CD14-positive monocyte (primary cell): ENCODE results near the gene UBE2QL1. TPM values are rescaled to one million over a fixed set of nuclear protein-coding genes. Genes with fewer than 3 reads are reported as not detected.

Source experiments
- DNase-seq, 3 donors: peaks; one replicate each; pipeline ENCODE4 v3.0.0-alpha.2; 2011 to 2022
- H2AFZ ChIP-seq: 2 replicates; pipeline ENCODE4 v1.6.0; 2012; ENCODE audit warnings: mild to moderate bottlenecking, low read depth, low read length, inconsistent platforms; ENCODE audit not compliant: insufficient read depth, poor library complexity, severe bottlenecking
- H3K27ac ChIP-seq, 2 donors: 1 replicate in 1 of 2; 2 replicates in 1 of 2; pipeline ENCODE4 v1.5.1; 2012 to 2013; ENCODE audit warnings: low read length in 2 of 2, control low read depth in 1 of 2, inconsistent platforms in 1 of 2, low read depth in 1 of 2, mild to moderate bottlenecking in 1 of 2
- H3K27me3 ChIP-seq, 2 donors: one replicate each; pipeline versions ENCODE4 v1.6.0 to v1.6.1; 2011 to 2013; ENCODE audit warnings: low read length in 2 of 2; ENCODE audit not compliant: control insufficient read depth in 2 of 2, insufficient read depth in 2 of 2
- H3K36me3 ChIP-seq, 2 donors: replicated peaks in 1 of 2; 1 replicate in 1 of 2; 2 replicates in 1 of 2; pipeline versions ENCODE4 v1.5.1 to v1.6.1; 2012 to 2013; ENCODE audit warnings: low read length in 2 of 2, control low read depth in 1 of 2, inconsistent platforms in 1 of 2, mild to moderate bottlenecking in 1 of 2; ENCODE audit not compliant: insufficient read depth in 2 of 2, control insufficient read depth in 1 of 2
- H3K4me1 ChIP-seq, 2 donors: 1 replicate in 1 of 2; 2 replicates in 1 of 2; pipeline versions ENCODE4 v1.5.1 to v1.6.1; 2012 to 2013; ENCODE audit warnings: low read length in 2 of 2, control low read depth in 1 of 2, inconsistent platforms in 1 of 2, mild to moderate bottlenecking in 1 of 2, moderate library complexity in 1 of 2; ENCODE audit not compliant: insufficient read depth in 2 of 2, control insufficient read depth in 1 of 2
- H3K4me2 ChIP-seq: replicated peaks from 2 replicates; pipeline ENCODE3; 2012; ENCODE audit warnings: low read length, moderate library complexity, mild to moderate bottlenecking; ENCODE audit not compliant: poor library complexity, severe bottlenecking; ENCODE audit errors: extremely low read depth
- H3K4me3 ChIP-seq, 3 experiments: fragments of 200-600 bp in 1 of 3; sonication (generic) in 1 of 3; replicated peaks in 1 of 3; 1 replicate in 2 of 3; 2 replicates in 1 of 3; pipeline ENCODE4 v1.5.1; 2011 to 2013; ENCODE audit warnings: low read length in 3 of 3, mild to moderate bottlenecking in 3 of 3, control low read depth in 2 of 3, low read depth in 2 of 3, inconsistent platforms in 1 of 3, moderate library complexity in 1 of 3
- H3K79me2 ChIP-seq: 2 replicates; pipeline ENCODE4 v1.6.0; 2012; ENCODE audit warnings: mild to moderate bottlenecking, control low read depth, inconsistent platforms, low read length, moderate library complexity; ENCODE audit not compliant: insufficient read depth
- H3K9ac ChIP-seq: 2 replicates; pipeline ENCODE4 v1.6.0; 2017; ENCODE audit warnings: low read length, mild to moderate bottlenecking; ENCODE audit not compliant: insufficient read depth, poor library complexity, severe bottlenecking
- H3K9me3 ChIP-seq, 2 donors: replicated peaks in 1 of 2; 1 replicate in 1 of 2; 2 replicates in 1 of 2; pipeline versions ENCODE4 v1.5.1 to v1.6.1; 2012 to 2013; ENCODE audit warnings: low read length in 2 of 2, control low read depth in 1 of 2; ENCODE audit not compliant: control insufficient read depth in 1 of 2, insufficient read depth in 1 of 2
- H4K20me1 ChIP-seq: 2 replicates; pipeline ENCODE4 v1.6.0; 2012; ENCODE audit warnings: mild to moderate bottlenecking, low read length, control low read depth, moderate library complexity; ENCODE audit not compliant: insufficient read depth
- H3K27ac Mint-ChIP-seq, 7 donors: one replicate each; pipeline ENCODE4 v1.8.0; 2020; ENCODE audit warnings: mild to moderate bottlenecking in 7 of 7, mixed read lengths in 7 of 7, moderate library complexity in 6 of 7, inconsistent platforms in 2 of 7
- H3K27me3 Mint-ChIP-seq, 3 donors: one replicate each; pipeline ENCODE4 v1.8.0; 2021 to 2022; ENCODE audit warnings: low read depth in 3 of 3, mild to moderate bottlenecking in 3 of 3, mixed read lengths in 3 of 3, moderate library complexity in 3 of 3, inconsistent platforms in 1 of 3
- H3K36me3 Mint-ChIP-seq, 2 donors: one replicate each; pipeline ENCODE4 v1.8.0; 2020; ENCODE audit warnings: mixed read lengths in 2 of 2, inconsistent platforms in 1 of 2, mild to moderate bottlenecking in 1 of 2
- H3K4me1 Mint-ChIP-seq: one replicate; pipeline ENCODE4 v1.8.0; 2020; ENCODE audit warnings: mild to moderate bottlenecking, mixed read lengths
- H3K4me3 Mint-ChIP-seq, 2 donors: one replicate each; pipeline ENCODE4 v1.8.0; 2020; ENCODE audit warnings: mild to moderate bottlenecking in 2 of 2, mixed read lengths in 2 of 2, moderate library complexity in 1 of 2
- H3K9me3 Mint-ChIP-seq, 7 donors: one replicate each; pipeline ENCODE4 v1.8.0; 2020 to 2022; ENCODE audit warnings: mixed read lengths in 7 of 7, mild to moderate bottlenecking in 6 of 7, moderate library complexity in 6 of 7, inconsistent platforms in 2 of 7
- WGBS: methylation state at CpG from one replicate; pipeline ENCODE4 v1.1.5; 2013; ENCODE audit warnings: missing lambda C conversion rate; ENCODE audit not compliant: insufficient coverage; 5-methylcytosine and 5-hydroxymethylcytosine counted together
- intact Hi-C, 2 donors: fragments of 100-400 bp; cut with micrococcal nuclease; formaldehyde crosslinking; loops; one replicate each; pipeline versions ENCODE4 v1.15.0 to v1.15.1; 2023
- polyA plus RNA-seq, 3 donors: library from polyadenylated mRNA; depleted of rRNA in 1 of 3; unstranded in 2 of 3; stranded (reverse) in 1 of 3; fragments of 300-500 nt in 2 of 3; fragments of >200 nt in 1 of 3; fragmentation: Illumina TruSeq in 2 of 3; gene quantifications; 1 replicate in 2 of 3; 2 replicates in 1 of 3; pipeline ENCODE4 v1.2.3, GENCODE V29; 2012 to 2021
- TF ChIP-seq, protein P1 (sequence below): fragments of 200-600 bp; IDR thresholded peaks from one replicate; pipeline ENCODE4 v1.8.0; 2022; ENCODE audit warnings: antibody characterized with exemption, mild to moderate bottlenecking

The UBE2QL1 gene
- polyA plus RNA-seq, 3 donors, result not detected

DNA sequence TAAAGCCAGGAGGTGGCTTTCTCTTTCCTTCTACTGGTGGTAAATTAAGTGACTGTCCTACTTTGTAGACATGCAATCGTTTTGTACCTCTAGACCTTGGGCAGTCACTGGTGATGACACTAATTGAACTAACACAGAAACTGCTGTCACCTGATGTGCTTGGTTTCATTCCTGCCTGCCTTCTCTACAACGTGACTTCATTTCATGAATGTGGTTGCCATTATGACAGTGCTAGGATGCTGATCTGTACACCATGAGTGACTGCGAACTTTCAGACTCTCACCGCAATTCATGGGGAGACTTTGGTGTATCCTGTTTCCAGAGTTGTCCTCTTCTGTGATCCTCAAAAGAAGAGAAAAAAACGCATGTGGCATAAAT lies 47.5 kb downstream of the UBE2QL1 start:
- H3K9me3 ChIP-seq, result peaks cover 0 to 4% of the 10 kb centered on the region in 2 donors
- intact Hi-C loops, result no loop called here
- no peaks in the 10 kb centered on the region for H3K4me1 Mint-ChIP-seq
- DNase-seq, result no peak
- no peak overlapping the region for H2AFZ ChIP-seq
- no peak overlapping the region for H3K27ac ChIP-seq
- TF ChIP-seq, protein P1, sequence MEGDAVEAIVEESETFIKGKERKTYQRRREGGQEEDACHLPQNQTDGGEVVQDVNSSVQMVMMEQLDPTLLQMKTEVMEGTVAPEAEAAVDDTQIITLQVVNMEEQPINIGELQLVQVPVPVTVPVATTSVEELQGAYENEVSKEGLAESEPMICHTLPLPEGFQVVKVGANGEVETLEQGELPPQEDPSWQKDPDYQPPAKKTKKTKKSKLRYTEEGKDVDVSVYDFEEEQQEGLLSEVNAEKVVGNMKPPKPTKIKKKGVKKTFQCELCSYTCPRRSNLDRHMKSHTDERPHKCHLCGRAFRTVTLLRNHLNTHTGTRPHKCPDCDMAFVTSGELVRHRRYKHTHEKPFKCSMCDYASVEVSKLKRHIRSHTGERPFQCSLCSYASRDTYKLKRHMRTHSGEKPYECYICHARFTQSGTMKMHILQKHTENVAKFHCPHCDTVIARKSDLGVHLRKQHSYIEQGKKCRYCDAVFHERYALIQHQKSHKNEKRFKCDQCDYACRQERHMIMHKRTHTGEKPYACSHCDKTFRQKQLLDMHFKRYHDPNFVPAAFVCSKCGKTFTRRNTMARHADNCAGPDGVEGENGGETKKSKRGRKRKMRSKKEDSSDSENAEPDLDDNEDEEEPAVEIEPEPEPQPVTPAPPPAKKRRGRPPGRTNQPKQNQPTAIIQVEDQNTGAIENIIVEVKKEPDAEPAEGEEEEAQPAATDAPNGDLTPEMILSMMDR, result no peak
- H3K27me3 ChIP-seq, result no peaks in the 10 kb centered on the region
- no peak overlapping the region for H3K4me3 ChIP-seq
- 100% methylated on average over 3 of the region's 5 CpGs for WGBS
- H3K36me3 Mint-ChIP-seq, result no peaks in the 10 kb centered on the region
- no peaks in the 10 kb centered on the region for H3K79me2 ChIP-seq
- H3K36me3 ChIP-seq, result no peaks in the 10 kb centered on the region
- H4K20me1 ChIP-seq, result no peaks in the 10 kb centered on the region
- H3K4me2 ChIP-seq, result no peak overlapping the region
- no peak overlapping the region for H3K4me3 Mint-ChIP-seq
- peaks cover 1 to 2% (median 2%) of the 10 kb centered on the region in 3 donors for H3K27me3 Mint-ChIP-seq
- no peak overlapping the region for H3K27ac Mint-ChIP-seq
- peaks cover 0 to 6% (median 2%) of the 10 kb centered on the region in 7 donors for H3K9me3 Mint-ChIP-seq
- H3K4me1 ChIP-seq, result no peaks in the 10 kb centered on the region
- no peak overlapping the region for H3K9ac ChIP-seq

DNA sequence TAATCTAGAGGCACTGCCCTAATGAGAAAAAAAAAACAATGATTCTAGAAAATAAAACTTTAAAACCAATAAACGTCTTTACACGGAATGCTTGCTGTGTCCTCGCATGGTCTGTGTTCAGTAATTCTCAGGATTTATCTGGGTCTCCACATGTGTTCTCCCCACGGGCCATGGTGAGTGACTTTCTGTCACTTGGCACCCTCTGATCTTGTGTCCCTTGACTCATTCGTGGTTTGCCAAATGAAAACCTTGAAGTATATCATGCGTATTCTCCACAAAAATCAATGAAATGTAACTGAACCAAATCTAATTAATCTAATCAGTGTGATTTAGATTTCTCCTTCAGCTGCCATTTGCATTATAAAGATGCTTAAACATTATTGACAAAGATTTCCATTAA lies 48.0 kb downstream of the UBE2QL1 start:
- intact Hi-C loops, result no loop called here
- no peak for DNase-seq
- WGBS, result 95% methylated on average over 4 of the region's 6 CpGs
- H3K4me2 ChIP-seq, result no peak overlapping the region
- no peaks in the 10 kb centered on the region for H3K36me3 ChIP-seq
- peaks cover 0 to 5% of the 10 kb centered on the region in 2 donors for H3K9me3 ChIP-seq
- H2AFZ ChIP-seq, result no peak overlapping the region
- H3K27ac Mint-ChIP-seq, result no peak overlapping the region
- no peaks in the 10 kb centered on the region for H3K4me1 Mint-ChIP-seq
- TF ChIP-seq, protein P1, result no peak
- peaks cover 0 to 2% (median 0%) of the 10 kb centered on the region in 3 donors for H3K27me3 Mint-ChIP-seq
- no peak overlapping the region for H3K4me3 ChIP-seq
- H3K4me1 ChIP-seq, result no peaks in the 10 kb centered on the region
- no peak overlapping the region for H3K4me3 Mint-ChIP-seq
- H4K20me1 ChIP-seq, result no peaks in the 10 kb centered on the region
- H3K9me3 Mint-ChIP-seq, result peaks cover 0 to 7% (median 3%) of the 10 kb centered on the region in 7 donors
- H3K27me3 ChIP-seq, result no peaks in the 10 kb centered on the region
- H3K9ac ChIP-seq, result no peak overlapping the region
- H3K27ac ChIP-seq, result no peak overlapping the region
- no peaks in the 10 kb centered on the region for H3K79me2 ChIP-seq
- no peaks in the 10 kb centered on the region for H3K36me3 Mint-ChIP-seq
